CD8-positive, alpha-beta memory T cell (primary cell): ENCODE measurements around the gene MPP3. TPM values are rescaled to one million over a fixed set of nuclear protein-coding genes. Genes with fewer than 3 reads are reported as not detected.

Experiments used
- CTCF ChIA-PET: fragments of 350-600 bp; sonication (Branson Sonifier 250); formaldehyde crosslinking; loops from one replicate; lab custom pipeline; 2021; ENCODE audit warnings: antibody characterized with exemption; lab: Charles Lee
- POLR2A ChIA-PET: fragments of 350-600 bp; sonication (Branson Sonifier 250); formaldehyde crosslinking; loops from one replicate; lab custom pipeline; 2021; ENCODE audit warnings: antibody characterized with exemption; lab: Charles Lee
- DNase-seq, 5 donors: peaks; one replicate each; pipeline versions ENCODE4 v3.0.0 to v3.0.0-alpha.2; 2020 to 2022; ENCODE audit warnings: mixed read lengths in 1 of 5
- H3K27ac ChIP-seq: one replicate; pipeline ENCODE4 v1.7.0; 2013; ENCODE audit warnings: low read depth, mild to moderate bottlenecking, low read length, moderate library complexity
- H3K27me3 ChIP-seq: 2 replicates; pipeline ENCODE4 v1.7.0; 2013; ENCODE audit warnings: low read length, mild to moderate bottlenecking; ENCODE audit not compliant: insufficient read depth, poor library complexity, severe bottlenecking
- H3K36me3 ChIP-seq: 2 replicates; pipeline ENCODE4 v1.7.0; 2013; ENCODE audit warnings: mild to moderate bottlenecking, low read length, moderate library complexity; ENCODE audit not compliant: insufficient read depth
- H3K4me1 ChIP-seq: 2 replicates; pipeline ENCODE4 v1.7.0; 2013; ENCODE audit warnings: mild to moderate bottlenecking, low read length, moderate library complexity; ENCODE audit not compliant: insufficient read depth
- H3K4me3 ChIP-seq: 2 replicates; pipeline ENCODE4 v1.7.0; 2013; ENCODE audit warnings: mild to moderate bottlenecking, low read length
- H3K9me3 ChIP-seq: 2 replicates; pipeline ENCODE4 v1.7.0; 2013; ENCODE audit warnings: mild to moderate bottlenecking, low read length
- H3K27ac Mint-ChIP-seq, 8 donors: one replicate each; pipeline ENCODE4 v1.8.0; 2020 to 2021; ENCODE audit warnings: mixed read lengths in 8 of 8, mild to moderate bottlenecking in 6 of 8, inconsistent platforms in 3 of 8, moderate library complexity in 3 of 8
- H3K27me3 Mint-ChIP-seq, 2 donors: one replicate each; pipeline ENCODE4 v1.8.0; 2020 to 2021; ENCODE audit warnings: mixed read lengths in 2 of 2, mild to moderate bottlenecking in 1 of 2, moderate library complexity in 1 of 2
- H3K36me3 Mint-ChIP-seq, 3 donors: one replicate each; pipeline ENCODE4 v1.8.0; 2020 to 2021; ENCODE audit warnings: mixed read lengths in 3 of 3, inconsistent platforms in 1 of 3, mild to moderate bottlenecking in 1 of 3
- H3K4me1 Mint-ChIP-seq, 3 donors: one replicate each; pipeline ENCODE4 v1.8.0; 2020 to 2021; ENCODE audit warnings: mixed read lengths in 3 of 3, inconsistent platforms in 1 of 3, mild to moderate bottlenecking in 1 of 3
- H3K4me3 Mint-ChIP-seq, 7 donors: one replicate each; pipeline ENCODE4 v1.8.0; 2020 to 2021; ENCODE audit warnings: mixed read lengths in 7 of 7, mild to moderate bottlenecking in 6 of 7, moderate library complexity in 4 of 7, inconsistent platforms in 2 of 7
- H3K9me3 Mint-ChIP-seq, 5 donors: one replicate each; pipeline ENCODE4 v1.8.0; 2020 to 2022; ENCODE audit warnings: mixed read lengths in 5 of 5, mild to moderate bottlenecking in 3 of 5, moderate library complexity in 2 of 5, inconsistent platforms in 1 of 5
- polyA plus RNA-seq: library from polyadenylated mRNA; unstranded; fragments of 300-500 nt; fragmentation: Illumina TruSeq; gene quantifications from one replicate; pipeline ENCODE4 v1.2.3, GENCODE V29; 2021
- total RNA-seq, 2 experiments: library from RNA; stranded (reverse); gene quantifications; one replicate each; pipeline ENCODE4 v1.2.3, GENCODE V29; 2021

Gene MPP3, protein sequence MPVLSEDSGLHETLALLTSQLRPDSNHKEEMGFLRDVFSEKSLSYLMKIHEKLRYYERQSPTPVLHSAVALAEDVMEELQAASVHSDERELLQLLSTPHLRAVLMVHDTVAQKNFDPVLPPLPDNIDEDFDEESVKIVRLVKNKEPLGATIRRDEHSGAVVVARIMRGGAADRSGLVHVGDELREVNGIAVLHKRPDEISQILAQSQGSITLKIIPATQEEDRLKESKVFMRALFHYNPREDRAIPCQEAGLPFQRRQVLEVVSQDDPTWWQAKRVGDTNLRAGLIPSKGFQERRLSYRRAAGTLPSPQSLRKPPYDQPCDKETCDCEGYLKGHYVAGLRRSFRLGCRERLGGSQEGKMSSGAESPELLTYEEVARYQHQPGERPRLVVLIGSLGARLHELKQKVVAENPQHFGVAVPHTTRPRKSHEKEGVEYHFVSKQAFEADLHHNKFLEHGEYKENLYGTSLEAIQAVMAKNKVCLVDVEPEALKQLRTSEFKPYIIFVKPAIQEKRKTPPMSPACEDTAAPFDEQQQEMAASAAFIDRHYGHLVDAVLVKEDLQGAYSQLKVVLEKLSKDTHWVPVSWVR
- total RNA-seq (under 1 TPM in 1 of 2 experiments, not detected in 1; 0.15 TPM), polyA plus RNA-seq (not detected)

GRCh38 chr17:43832976-43833829, at the start of gene MPP3:
MPP3 (minus strand) TSS chr17:43833146; CDS start chr17:43831906, 1,240 bp downstream.
- Histone ChIP-seq H3K36me3 (no peaks in the 10 kb centered on the region), H3K27ac (no peak within 1 kb of the TSS), H3K27me3 (peaks cover 13% of the 10 kb centered on the region), H3K4me1 (peaks cover 8% of the 10 kb centered on the region), H3K4me3 (peak within 1 kb of the TSS; percentile 56), H3K9me3 (no peaks in the 10 kb centered on the region)
- Mint-ChIP-seq H3K4me3 (peak within 1 kb of the TSS; percentile 78 to 89 (median 82)), H3K36me3 (no peaks in the 10 kb centered on the region), H3K27me3 (peaks cover 36 to 48% of the 10 kb centered on the region in 2 donors), H3K27ac (peak within 1 kb of the TSS in 5 of 8 donors; percentile 29 to 75 (median 63)), H3K9me3 (no peaks in the 10 kb centered on the region), H3K4me1 (peaks cover 7 to 27% (median 11%) of the 10 kb centered on the region in 3 donors)
- ChIA-PET POLR2A (no interaction called here), CTCF (no interaction called here)
- peak; percentile 27 to 60 (median 40) for DNase-seq

- no peaks in the 10 kb centered on the region for H3K36me3 Mint-ChIP-seq
- Histone ChIP-seq H3K27me3 (no peaks in the 10 kb centered on the region), H3K27ac (no peak overlapping the region), H3K4me1 (no peaks in the 10 kb centered on the region), H3K9me3 (no peaks in the 10 kb centered on the region), H3K4me3 (no peak overlapping the region), H3K36me3 (no peaks in the 10 kb centered on the region)
- POLR2A ChIA-PET = no interaction called here
- no peak for DNase-seq
- H3K4me3 Mint-ChIP-seq = no peak overlapping the region
- CTCF ChIA-PET = interaction anchor here (1.6 kb wide), 2 partner anchors 35 to 148 kb away, joined by 3 to 4 read pairs; no protein-coding TSS in a partner anchor
- H3K4me1 Mint-ChIP-seq = peaks cover 0 to 2% (median 0%) of the 10 kb centered on the region in 3 donors
- no peaks in the 10 kb centered on the region for H3K9me3 Mint-ChIP-seq
- peaks cover 3 to 11% of the 10 kb centered on the region in 2 donors for H3K27me3 Mint-ChIP-seq
- H3K27ac Mint-ChIP-seq = no peak overlapping the region
Observed at GRCh38 chr17:43881758-43882505, 49.0 kb upstream of the MPP3 start.

GRCh38 chr17:43881181-43881580, 48.2 kb upstream of the MPP3 start:
- ChIA-PET CTCF (interaction anchor here (1.1 to 1.7 kb wide), 7 partner anchors 8 to 149 kb away, joined by 3 to 8 read pairs (median 5); partner anchors contain the start of gene MPP2), POLR2A (no interaction called here)
- no peak overlapping the region for H3K4me3 Mint-ChIP-seq
- no peak overlapping the region for H3K27ac ChIP-seq
- H3K27ac Mint-ChIP-seq = no peak overlapping the region
- no peaks in the 10 kb centered on the region for H3K36me3 ChIP-seq
- no peaks in the 10 kb centered on the region for H3K4me1 ChIP-seq
- DNase-seq = no peak
- H3K27me3 ChIP-seq = no peaks in the 10 kb centered on the region
- no peak overlapping the region for H3K4me3 ChIP-seq
- no peaks in the 10 kb centered on the region for H3K9me3 Mint-ChIP-seq
- peaks cover 3 to 11% of the 10 kb centered on the region in 2 donors for H3K27me3 Mint-ChIP-seq
- peaks cover 0 to 2% (median 0%) of the 10 kb centered on the region in 3 donors for H3K4me1 Mint-ChIP-seq
- H3K36me3 Mint-ChIP-seq = no peaks in the 10 kb centered on the region
- H3K9me3 ChIP-seq = no peaks in the 10 kb centered on the region

GRCh38 chr17:43880420-43880991, 47.6 kb upstream of the MPP3 start:
- CTCF ChIA-PET = interaction anchor here (1.0 to 1.7 kb wide), 9 partner anchors 9 to 149 kb away, joined by 3 to 8 read pairs (median 5); partner anchors contain the start of gene MPP2
- H3K27me3 Mint-ChIP-seq = peaks cover 3 to 10% of the 10 kb centered on the region in 2 donors

GRCh38 chr17:43879723-43880419, 46.9 kb upstream of the MPP3 start:
- H3K27ac ChIP-seq = no peak overlapping the region
- Mint-ChIP-seq H3K27me3 (peaks cover 3 to 5% of the 10 kb centered on the region in 2 donors), H3K27ac (no peak overlapping the region), H3K4me3 (no peak overlapping the region), H3K36me3 (no peaks in the 10 kb centered on the region), H3K9me3 (no peaks in the 10 kb centered on the region), H3K4me1 (peaks cover 0 to 2% (median 0%) of the 10 kb centered on the region in 3 donors)
- no peaks in the 10 kb centered on the region for H3K4me1 ChIP-seq
- ChIA-PET POLR2A (no interaction called here), CTCF (interaction anchor here (1.0 to 2.0 kb wide), 11 partner anchors 9 to 150 kb away, joined by 3 to 8 read pairs (median 5); partner anchors contain the start of gene MPP2)
- no peak for DNase-seq
- H3K27me3 ChIP-seq = no peaks in the 10 kb centered on the region
- H3K36me3 ChIP-seq = no peaks in the 10 kb centered on the region
- H3K9me3 ChIP-seq = no peaks in the 10 kb centered on the region
- H3K4me3 ChIP-seq = no peak overlapping the region

More at GRCh38 chr17:43880420-43880991, 47.6 kb upstream of the MPP3 start:
- Histone ChIP-seq H3K36me3 (no peaks in the 10 kb centered on the region), H3K27ac (no peak overlapping the region), H3K4me3 (no peak overlapping the region), H3K27me3 (no peaks in the 10 kb centered on the region), H3K9me3 (no peaks in the 10 kb centered on the region), H3K4me1 (no peaks in the 10 kb centered on the region)
- Mint-ChIP-seq H3K4me3 (no peak overlapping the region), H3K4me1 (peaks cover 0 to 2% (median 0%) of the 10 kb centered on the region in 3 donors), H3K9me3 (no peaks in the 10 kb centered on the region), H3K27ac (no peak overlapping the region), H3K36me3 (no peaks in the 10 kb centered on the region)
- POLR2A ChIA-PET = no interaction called here
- DNase-seq = peak in 2 of 5 donors; percentile 18 to 29

- peaks cover 0 to 2% (median 0%) of the 10 kb centered on the region in 3 donors for H3K4me1 Mint-ChIP-seq
- DNase-seq = peak; percentile 16 to 62 (median 51)
- no peaks in the 10 kb centered on the region for H3K36me3 ChIP-seq
- H3K27me3 Mint-ChIP-seq = peaks cover 2 to 8% of the 10 kb centered on the region in 2 donors
- no peaks in the 10 kb centered on the region for H3K27me3 ChIP-seq
- no peak overlapping the region for H3K27ac ChIP-seq
- CTCF ChIA-PET = interaction anchor here (0.6 to 2.1 kb wide), 21 partner anchors 9 to 290 kb away, joined by 3 to 8 read pairs (median 3); partner anchors contain the start of gene CD300LG
- no peaks in the 10 kb centered on the region for H3K36me3 Mint-ChIP-seq
- POLR2A ChIA-PET = no interaction called here
- H3K9me3 ChIP-seq = no peaks in the 10 kb centered on the region
- peak overlapping the region in 2 of 8 donors; percentile 11 to 32 for H3K27ac Mint-ChIP-seq
- H3K4me1 ChIP-seq = no peaks in the 10 kb centered on the region
- H3K4me3 ChIP-seq = no peak overlapping the region
- no peaks in the 10 kb centered on the region for H3K9me3 Mint-ChIP-seq
- no peak overlapping the region for H3K4me3 Mint-ChIP-seq
Observed at GRCh38 chr17:43878260-43879175, 45.6 kb upstream of the MPP3 start.
